Stimulated activated CD8-positive, alpha-beta memory T cell treated with anti-CD3 and anti-CD28 coated beads, Interleukin-2, amount 100 ng/mL, for 1 hour (primary cell): ENCODE data around the gene UBE2K.
"Not testable (repeated sequence)": the region's sequence is repeated elsewhere in the genome, so short reads cannot be mapped to it uniquely, and the experiment has no call there.

Experiments
- DNase-seq, 2 donors: peaks; one replicate each; pipeline ENCODE4 v3.0.0-alpha.2; 2020; ENCODE audit warnings: low read depth in 2 of 2

Gene UBE2K

GRCh38 chr4:39697740-39698423, at the start of gene UBE2K:
Gene UBE2K, plus strand, starts transcription at chr4:39698136. Its CDS starts 192 bp downstream, at chr4:39698328.
- peak; percentile 77 to 83 for DNase-seq

- no peak for DNase-seq
Observed at GRCh38 chr4:39648213-39648612, 49.7 kb upstream of the UBE2K start.

GRCh38 chr4:39648827-39649558, 48.9 kb upstream of the UBE2K start:
- DNase-seq, result no peak

- DNase-seq, result no peak
Observed at GRCh38 chr4:39649639-39650265, 48.2 kb upstream of the UBE2K start.

- not testable (repeated sequence) for DNase-seq
Observed at GRCh38 chr4:39651586-39651985, 46.4 kb upstream of the UBE2K start.

GRCh38 chr4:39655211-39655610, 42.7 kb upstream of the UBE2K start:
- no peak for DNase-seq

- DNase-seq, result no peak
Observed at GRCh38 chr4:39655876-39656275, 42.1 kb upstream of the UBE2K start.

GRCh38 chr4:39656638-39657037, 41.3 kb upstream of the UBE2K start:
- not testable (repeated sequence) for DNase-seq

- no peak for DNase-seq
Observed at GRCh38 chr4:39657465-39657864, 40.5 kb upstream of the UBE2K start.

- no peak for DNase-seq
Observed at GRCh38 chr4:39658756-39659155, 39.2 kb upstream of the UBE2K start.

GRCh38 chr4:39660045-39660444, 37.9 kb upstream of the UBE2K start:
- DNase-seq, result no peak

- DNase-seq, result no peak
Observed at GRCh38 chr4:39660757-39661156, 37.2 kb upstream of the UBE2K start.

GRCh38 chr4:39662683-39663082, 35.3 kb upstream of the UBE2K start:
- DNase-seq, result no peak

- DNase-seq, result no peak
Observed at GRCh38 chr4:39664828-39665731, 32.9 kb upstream of the UBE2K start.

- no peak for DNase-seq
Observed at GRCh38 chr4:39667706-39668105, 30.2 kb upstream of the UBE2K start.

- DNase-seq, result no peak
Observed at GRCh38 chr4:39668887-39669286, 29.0 kb upstream of the UBE2K start.

- not testable (repeated sequence) for DNase-seq
Observed at GRCh38 chr4:39670296-39670695, 27.6 kb upstream of the UBE2K start.

- not testable (repeated sequence) for DNase-seq
Observed at GRCh38 chr4:39675681-39676080, 22.3 kb upstream of the UBE2K start.

GRCh38 chr4:39681003-39681402, 16.9 kb upstream of the UBE2K start:
- DNase-seq, result not testable (repeated sequence)

GRCh38 chr4:39682138-39682537, 15.8 kb upstream of the UBE2K start:
- DNase-seq, result no peak

- no peak for DNase-seq
Observed at GRCh38 chr4:39685990-39686389, 11.9 kb upstream of the UBE2K start.

GRCh38 chr4:39687014-39687413, 10.9 kb upstream of the UBE2K start:
- DNase-seq, result no peak
